Stimulated activated CD8-positive, alpha-beta memory T cell treated with anti-CD3 and anti-CD28 coated beads, Interleukin-15, amount 100 ng/mL, for 24 hours (primary cell): ENCODE measurements around the gene MBD6.
"Not testable (repeated sequence)": the region's sequence is repeated elsewhere in the genome, so short reads cannot be mapped to it uniquely, and the experiment has no call there.

ENCODE experiments used
- DNase-seq: peaks from one replicate; pipeline ENCODE4 v3.0.0-alpha.2; 2020; ENCODE audit warnings: low read depth

The MBD6 gene

DNA sequence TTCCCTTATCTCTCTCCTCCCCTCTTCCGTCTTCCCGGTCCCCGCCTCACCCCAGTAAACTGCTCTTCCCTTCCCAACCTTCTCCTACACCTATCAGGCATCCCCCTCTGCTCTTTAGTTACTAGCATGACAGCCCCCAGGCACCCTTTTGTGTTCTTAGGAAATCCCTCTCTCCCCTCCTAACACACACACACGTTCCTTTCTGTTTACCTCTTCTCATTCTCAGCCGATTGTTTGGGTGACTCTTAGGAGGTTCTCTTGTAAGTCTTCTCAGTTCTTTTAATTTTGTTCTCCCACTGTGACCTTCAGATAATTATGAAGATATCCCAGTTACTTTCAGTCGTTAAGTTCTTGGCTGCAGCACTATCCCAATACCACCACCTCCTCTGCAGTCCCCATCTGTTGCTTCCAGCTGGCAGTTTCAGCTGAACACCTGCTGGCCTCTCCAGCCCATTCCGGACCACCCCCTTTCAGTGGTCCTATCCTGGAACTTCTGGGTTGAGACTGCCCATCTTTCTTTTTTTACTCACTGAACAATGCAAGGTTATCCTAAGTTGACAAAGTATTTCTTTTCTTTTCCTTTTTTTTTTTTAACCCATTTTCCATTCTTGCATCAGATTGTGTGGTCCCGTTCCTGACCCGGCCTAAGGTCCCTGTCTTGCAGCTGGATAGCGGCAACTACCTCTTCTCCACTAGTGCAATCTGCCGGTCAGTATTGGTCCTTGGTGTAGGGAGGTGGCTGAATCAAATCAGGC, 34.0 kb upstream of the MBD6 start:
- no peak for DNase-seq

GRCh38 chr12:57489157-57489641, 33.4 kb upstream of the MBD6 start:
- no peak for DNase-seq

DNA sequence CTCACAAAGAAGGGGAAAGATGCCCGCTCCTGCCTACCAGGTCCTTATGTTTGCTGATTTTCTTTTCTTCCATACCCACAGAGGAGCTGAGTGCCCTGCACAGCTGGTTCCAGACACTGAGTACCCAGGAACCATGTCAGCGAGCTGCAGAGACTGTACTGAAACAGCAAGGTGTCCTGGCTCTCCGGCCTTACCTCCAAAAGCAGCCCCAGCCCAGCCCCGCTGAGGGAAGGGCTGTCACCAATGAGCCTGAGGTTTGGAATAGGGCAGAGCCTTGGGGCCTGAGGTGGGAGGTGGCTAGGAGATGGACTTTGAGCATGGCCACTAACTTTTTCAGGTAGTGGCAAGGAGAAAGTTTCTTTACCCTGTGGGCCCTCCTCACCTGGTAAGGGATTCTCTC, 32.5 kb upstream of the MBD6 start:
- DNase-seq = no peak

DNA sequence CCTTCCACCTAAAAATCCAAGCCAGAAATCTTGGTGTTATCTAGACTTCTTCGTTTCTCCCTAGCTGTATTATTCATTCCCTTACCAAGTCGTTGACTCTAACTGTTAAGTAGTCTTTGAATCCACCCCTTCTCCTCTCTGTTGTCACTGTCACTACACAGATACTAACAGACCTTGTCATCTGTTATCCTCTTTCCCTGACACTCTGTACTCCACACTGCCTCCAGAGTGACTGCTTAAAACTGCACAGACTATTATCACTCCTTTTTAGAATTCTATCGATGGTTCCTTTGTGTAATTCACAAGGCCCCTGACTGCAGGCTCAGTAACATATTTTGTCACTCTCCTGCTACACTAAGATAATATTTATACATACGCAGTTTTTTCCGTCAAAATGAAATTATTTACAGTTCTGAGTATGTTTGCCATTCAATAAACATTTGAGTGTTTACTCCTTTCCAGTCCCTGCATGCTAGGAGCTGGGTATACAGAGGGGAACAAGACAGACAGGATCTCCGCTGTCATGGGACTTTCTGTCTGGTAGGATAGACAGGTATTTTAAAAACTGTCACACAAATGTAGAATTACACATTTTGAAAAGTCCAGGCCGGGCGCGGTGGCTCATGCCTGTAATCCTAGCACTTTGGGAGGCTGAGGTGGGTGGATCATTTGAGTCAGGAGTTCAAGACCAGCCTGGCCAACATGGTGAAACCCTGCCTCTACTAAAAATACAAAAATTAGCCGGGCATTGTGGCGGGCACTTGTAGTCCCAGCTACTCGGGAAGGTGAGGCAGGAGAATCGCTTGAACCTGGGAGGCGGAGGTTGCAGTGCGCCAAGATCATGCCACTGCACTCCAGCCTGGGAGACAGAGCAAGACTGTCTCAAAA, 31.0 kb upstream of the MBD6 start:
- DNase-seq = no peak

- not testable (repeated sequence) for DNase-seq
Measured at GRCh38 chr12:57495051-57495701, 27.4 kb upstream of the MBD6 start.

GRCh38 chr12:57496822-57497221, 25.8 kb upstream of the MBD6 start:
- no peak for DNase-seq

- no peak for DNase-seq
Measured at GRCh38 chr12:57497223-57498131, 25.1 kb upstream of the MBD6 start.

- no peak for DNase-seq
Measured at GRCh38 chr12:57498132-57498502, 24.5 kb upstream of the MBD6 start.

- DNase-seq = no peak
Measured at GRCh38 chr12:57498571-57498970, 24.1 kb upstream of the MBD6 start.

DNA sequence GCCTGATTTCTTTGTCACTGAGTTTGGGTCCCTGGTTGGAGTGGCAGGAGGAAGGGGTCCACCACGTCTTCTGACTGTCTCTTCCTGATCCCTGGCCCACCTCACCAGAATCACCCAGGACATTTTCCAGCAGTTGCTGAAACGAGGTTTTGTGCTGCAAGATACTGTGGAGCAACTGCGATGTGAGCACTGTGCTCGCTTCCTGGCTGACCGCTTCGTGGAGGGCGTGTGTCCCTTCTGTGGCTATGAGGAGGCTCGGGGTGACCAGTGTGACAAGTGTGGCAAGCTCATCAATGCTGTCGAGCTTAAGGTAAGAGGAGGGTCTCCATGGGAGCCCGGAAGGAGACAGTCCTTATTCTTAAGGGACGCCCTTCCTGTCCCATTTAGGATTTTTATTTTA, 22.4 kb upstream of the MBD6 start:
- no peak for DNase-seq

DNA sequence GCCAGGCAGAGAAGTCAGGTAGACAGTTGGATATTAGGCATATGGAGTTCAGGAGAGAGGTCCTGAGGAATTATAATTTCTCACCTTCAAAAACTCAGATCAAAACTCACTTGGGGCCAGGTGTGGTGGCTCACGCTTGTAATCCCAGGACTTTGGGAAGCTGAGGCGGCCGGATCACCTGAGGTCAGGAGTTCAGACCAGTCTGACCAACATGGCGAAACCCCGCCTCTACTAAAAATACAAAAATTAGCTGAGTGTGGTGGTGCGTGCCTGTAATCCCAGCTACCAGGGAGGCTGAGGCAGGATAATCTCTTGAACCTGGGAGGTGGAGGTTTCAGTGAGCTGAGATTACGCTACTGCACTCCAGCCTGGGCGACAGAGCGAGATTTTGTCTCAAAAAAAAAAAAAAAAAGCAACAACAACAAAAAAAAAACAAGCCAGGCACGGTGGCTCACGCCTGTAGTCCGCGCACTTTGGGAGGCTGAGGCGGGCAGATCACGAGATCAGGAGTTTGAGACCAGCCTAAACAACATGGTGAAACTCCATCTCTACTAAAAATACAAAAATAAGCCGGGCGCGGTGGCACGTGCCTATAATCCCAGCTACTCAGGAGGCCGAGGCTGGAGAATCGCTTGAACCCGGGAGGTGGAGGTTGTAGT, 20.2 kb upstream of the MBD6 start:
- DNase-seq = not testable (repeated sequence)

GRCh38 chr12:57506541-57506940, 16.1 kb upstream of the MBD6 start:
- DNase-seq = not testable (repeated sequence)

DNA sequence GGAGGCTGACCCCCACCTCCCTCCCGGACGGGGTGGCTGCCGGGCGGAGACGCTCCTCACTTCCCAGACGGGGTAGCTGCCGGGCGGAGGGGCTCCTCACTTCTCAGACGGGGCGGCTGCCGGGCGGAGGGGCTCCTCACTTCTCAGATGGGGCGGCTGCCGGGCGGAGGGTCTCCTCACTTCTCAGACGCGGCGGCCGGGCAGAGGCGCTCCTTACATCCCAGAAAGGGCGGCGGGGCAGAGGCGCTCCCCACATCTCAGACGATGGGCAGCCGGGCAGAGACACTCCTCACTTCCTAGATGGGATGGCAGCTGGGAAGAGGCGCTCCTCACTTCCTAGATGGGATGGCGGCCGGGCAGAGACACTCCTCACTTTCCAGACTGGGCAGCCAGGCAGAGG, 14.8 kb upstream of the MBD6 start:
- DNase-seq = not testable (repeated sequence)

- no peak for DNase-seq
Measured at GRCh38 chr12:57511161-57511560, 11.5 kb upstream of the MBD6 start.

DNA sequence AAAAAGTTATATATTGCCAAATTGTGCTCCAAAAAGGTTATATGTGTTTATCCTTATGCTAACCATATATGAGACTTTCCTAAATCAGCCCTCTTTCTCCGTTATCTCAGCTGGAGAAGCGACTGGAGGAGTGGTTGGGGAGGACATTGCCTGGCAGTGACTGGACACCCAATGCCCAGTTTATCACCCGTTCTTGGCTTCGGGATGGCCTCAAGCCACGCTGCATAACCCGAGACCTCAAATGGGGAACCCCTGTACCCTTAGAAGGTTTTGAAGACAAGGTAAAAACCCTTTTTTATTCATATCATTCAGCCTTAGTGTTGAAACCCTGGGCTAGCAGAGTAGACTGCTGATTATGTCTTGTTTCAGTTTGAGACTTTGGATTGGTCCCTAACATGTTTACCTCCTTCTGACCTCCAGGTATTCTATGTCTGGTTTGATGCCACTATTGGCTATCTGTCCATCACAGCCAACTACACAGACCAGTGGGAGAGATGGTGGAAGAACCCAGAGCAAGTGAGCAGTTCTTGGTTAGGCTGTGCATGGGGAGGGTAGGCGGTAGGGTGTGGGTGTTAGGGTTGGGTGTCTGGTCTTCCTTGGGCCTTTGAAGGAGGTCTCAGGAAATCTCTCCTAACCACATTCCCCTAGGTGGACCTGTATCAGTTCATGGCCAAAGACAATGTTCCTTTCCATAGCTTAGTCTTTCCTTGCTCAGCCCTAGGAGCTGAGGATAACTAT, 10.9 kb upstream of the MBD6 start:
- DNase-seq = no peak

DNA sequence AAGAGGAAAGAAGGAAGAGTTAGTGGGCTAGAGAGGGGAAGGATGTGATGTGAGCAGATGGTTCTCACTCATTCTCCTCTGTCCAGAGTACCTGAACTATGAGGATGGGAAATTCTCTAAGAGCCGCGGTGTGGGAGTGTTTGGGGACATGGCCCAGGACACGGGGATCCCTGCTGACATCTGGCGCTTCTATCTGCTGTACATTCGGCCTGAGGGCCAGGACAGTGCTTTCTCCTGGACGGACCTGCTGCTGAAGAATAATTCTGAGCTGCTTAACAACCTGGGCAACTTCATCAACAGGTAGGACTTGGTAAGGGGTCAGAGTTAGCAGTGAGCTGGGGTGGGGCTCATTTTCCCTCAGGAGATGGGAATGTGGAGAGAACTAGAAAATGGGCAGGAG, 10.0 kb upstream of the MBD6 start:
- no peak for DNase-seq

DNA sequence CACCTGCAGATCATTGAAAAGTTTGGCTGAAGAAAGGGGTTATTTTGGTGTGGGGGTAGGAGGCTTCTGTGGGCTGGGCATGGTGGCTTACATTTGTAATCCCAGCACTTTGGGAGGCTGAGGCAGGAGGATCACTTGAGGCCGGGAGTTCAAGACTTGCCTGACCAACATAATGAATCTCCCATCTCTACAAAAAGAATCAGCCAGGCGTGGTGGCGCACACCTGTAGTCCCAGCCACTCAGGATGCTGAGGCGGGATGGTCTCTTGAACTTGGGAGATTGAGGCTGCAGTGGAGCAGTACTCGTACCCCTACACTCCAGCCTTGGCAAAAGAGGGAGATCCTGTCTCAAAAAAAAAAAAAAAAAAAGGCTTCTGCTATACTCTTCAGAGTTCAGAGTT, 9.4 kb upstream of the MBD6 start:
- DNase-seq = no peak

GRCh38 chr12:57513677-57514076, 8.9 kb upstream of the MBD6 start:
- DNase-seq = not testable (repeated sequence)

DNA sequence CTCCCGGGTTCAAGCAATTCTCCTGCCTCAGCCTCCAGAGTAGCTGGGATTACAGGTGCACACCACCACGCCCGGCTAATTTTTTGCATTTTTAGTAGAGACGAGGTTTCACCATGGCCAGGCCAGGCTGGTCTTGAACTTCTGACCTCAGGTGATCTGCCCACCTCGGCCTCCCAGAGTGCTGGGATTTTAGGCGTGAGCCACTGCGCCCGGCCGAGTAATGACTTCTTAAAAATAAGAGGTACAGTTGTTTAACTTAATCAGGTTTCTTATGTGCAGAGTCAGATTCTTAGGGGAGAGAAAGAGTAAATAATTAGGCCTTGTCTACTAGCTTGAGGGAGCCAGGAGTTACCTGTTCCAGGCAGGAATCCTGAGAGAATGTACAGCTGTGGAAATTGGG, 8.4 kb upstream of the MBD6 start:
- DNase-seq = not testable (repeated sequence)

DNA sequence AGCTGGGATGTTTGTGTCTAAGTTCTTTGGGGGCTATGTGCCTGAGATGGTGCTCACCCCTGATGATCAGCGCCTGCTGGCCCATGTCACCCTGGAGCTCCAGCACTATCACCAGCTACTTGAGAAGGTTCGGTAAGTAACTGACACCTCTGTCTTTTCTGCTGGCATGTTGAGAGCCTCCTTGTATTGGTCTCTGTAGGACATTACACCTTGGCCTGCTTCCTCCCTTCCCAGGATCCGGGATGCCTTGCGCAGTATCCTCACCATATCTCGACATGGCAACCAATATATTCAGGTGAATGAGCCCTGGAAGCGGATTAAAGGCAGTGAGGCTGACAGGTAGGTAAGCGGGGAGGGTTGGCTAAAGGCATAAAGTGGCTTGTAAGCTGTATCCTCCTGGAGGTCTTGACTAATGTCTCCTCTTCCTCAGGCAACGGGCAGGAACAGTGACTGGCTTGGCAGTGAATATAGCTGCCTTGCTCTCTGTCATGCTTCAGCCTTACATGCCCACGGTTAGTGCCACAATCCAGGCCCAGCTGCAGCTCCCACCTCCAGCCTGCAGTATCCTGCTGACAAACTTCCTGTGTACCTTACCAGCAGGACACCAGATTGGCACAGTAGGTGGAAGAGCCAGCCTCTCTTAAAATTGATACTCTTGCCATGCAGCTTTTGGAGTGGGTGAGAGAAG, 7.8 kb upstream of the MBD6 start:
- DNase-seq = no peak
